ENCODE results near the gene TRIP10.
A peak's percentile ranks its signal among the peaks of the same experiment; 100 is the strongest.
"Not testable (repeated sequence)": the region's sequence is repeated elsewhere in the genome, so short reads cannot be mapped to it uniquely, and the experiment has no call there.

TRIP10 gene

DNA sequence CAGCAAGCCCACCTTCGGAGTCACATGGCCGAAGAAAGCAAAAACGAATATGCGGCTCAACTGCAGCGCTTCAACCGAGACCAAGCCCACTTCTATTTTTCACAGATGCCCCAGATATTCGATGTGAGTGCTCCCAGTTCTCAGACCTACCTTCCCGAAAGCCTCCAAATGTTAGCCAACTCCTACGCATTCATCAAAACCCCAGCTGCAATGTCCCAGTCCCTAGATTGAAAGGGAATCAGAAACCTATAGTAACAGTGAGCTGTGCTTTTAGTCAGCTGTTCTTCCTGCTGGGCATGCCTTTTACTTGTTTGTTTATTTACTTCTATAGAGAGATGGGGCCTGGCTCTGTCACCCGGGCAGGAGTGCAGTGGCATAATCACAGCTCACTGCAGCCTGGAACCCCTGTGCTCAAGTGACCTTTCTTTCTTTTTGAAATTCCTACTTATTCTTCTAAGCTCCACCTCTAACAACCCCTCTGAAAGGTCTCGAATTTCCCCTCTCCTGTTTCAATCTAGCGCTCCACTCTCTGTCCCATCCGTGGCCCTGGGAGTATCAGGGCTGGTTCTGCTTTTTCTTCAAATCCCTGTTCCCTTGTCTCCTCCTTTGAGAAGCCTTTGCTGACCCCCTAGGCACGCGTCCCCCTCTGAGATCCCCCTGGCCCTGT is 4.4 kb downstream of the TRIP10 start:
- TF ChIP-seq SUZ12 (IDR thresholded peaks at IDR 0.05; ENCODE audit: extremely low read depth, insufficient read depth, insufficient read length) = no peak
- TF ChIP-seq YY1 (IDR thresholded peaks at IDR 0.05; ENCODE audit: insufficient read depth, insufficient read length) = no peak
- TF ChIP-seq ZNF274 (IDR thresholded peaks at IDR 0.05; ENCODE audit: low read depth, low read length) = no peak
- Histone ChIP-seq H3K27me3 (ENCODE audit: insufficient read depth, insufficient read length) (no peaks in the 10 kb centered on the region), H3K36me3 (ENCODE audit: insufficient read depth, insufficient read length, low read length) (peaks cover 65% of the 10 kb centered on the region), H3K4me1 (ENCODE audit: insufficient read depth, insufficient read length) (peaks cover 20% of the 10 kb centered on the region), H3K9ac (ENCODE audit: insufficient read length, low read depth) (peak overlapping the region; percentile 76), H3K4me3 (ENCODE audit: insufficient read length, low read depth) (peak overlapping the region; percentile 6), H3K9me3 (ENCODE audit: insufficient read depth, low read length) (peaks cover 7% of the 10 kb centered on the region; the same call in 1 of the 2 replicates)
- no peak for DNase-seq (ENCODE audit: low read depth, low spot score)

DNA sequence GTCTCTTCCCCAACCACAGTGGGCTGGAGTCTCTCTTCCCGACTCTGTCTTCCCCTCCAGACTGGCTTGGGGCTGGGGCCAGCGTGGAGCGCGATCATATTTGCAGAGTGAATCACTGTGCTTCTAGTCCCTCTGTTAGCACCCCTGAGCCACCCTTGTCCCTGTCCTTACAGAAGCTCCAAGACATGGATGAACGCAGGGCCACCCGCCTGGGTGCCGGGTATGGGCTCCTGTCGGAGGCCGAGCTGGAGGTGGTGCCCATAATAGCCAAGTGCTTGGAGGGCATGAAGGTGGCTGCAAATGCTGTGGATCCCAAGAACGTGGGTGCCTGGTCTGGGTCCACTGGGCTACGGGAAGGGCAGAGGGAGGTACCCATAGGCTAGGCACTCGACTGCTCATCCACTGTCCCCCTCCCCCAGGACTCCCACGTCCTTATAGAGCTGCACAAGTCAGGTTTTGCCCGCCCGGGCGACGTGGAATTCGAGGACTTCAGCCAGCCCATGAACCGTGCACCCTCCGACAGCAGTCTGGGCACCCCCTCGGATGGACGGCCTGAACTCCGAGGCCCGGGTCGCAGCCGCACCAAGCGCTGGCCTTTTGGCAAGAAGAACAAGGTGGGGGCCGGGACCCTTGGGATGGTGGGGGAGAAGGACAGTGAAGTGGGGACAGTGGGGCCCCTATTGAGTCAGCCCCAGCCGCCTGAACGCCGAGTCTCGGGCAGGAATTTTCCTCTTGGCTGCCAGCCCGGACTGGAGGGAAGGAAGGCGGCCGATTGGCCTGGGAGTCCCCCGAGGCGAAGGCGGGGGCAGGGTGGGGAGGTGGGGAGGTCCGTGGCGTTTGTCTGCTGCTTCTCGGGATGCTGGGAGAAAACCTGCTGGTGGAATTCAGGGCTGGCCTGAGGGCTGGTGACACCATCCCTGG is 5.2 kb downstream of the TRIP10 start:
- no peak for DNase-seq (ENCODE audit: low read depth, low spot score)
- Histone ChIP-seq H3K27me3 (ENCODE audit: insufficient read depth, insufficient read length) (no peaks in the 10 kb centered on the region), H3K4me3 (ENCODE audit: insufficient read length, low read depth) (peak overlapping the region; percentile 16), H3K9me3 (ENCODE audit: insufficient read depth, low read length) (peaks cover 7% of the 10 kb centered on the region; the same call in 1 of the 2 replicates), H3K9ac (ENCODE audit: insufficient read length, low read depth) (peak overlapping the region; percentile 76), H3K4me1 (ENCODE audit: insufficient read depth, insufficient read length) (peaks cover 19% of the 10 kb centered on the region), H3K36me3 (ENCODE audit: insufficient read depth, insufficient read length, low read length) (peaks cover 73% of the 10 kb centered on the region)
- no peak for TF ChIP-seq YY1 (IDR thresholded peaks at IDR 0.05; ENCODE audit: insufficient read depth, insufficient read length)
- TF ChIP-seq ZNF274 (IDR thresholded peaks at IDR 0.05; ENCODE audit: low read depth, low read length) = no peak
- TF ChIP-seq SUZ12 (IDR thresholded peaks at IDR 0.05; ENCODE audit: extremely low read depth, insufficient read depth, insufficient read length) = no peak

DNA sequence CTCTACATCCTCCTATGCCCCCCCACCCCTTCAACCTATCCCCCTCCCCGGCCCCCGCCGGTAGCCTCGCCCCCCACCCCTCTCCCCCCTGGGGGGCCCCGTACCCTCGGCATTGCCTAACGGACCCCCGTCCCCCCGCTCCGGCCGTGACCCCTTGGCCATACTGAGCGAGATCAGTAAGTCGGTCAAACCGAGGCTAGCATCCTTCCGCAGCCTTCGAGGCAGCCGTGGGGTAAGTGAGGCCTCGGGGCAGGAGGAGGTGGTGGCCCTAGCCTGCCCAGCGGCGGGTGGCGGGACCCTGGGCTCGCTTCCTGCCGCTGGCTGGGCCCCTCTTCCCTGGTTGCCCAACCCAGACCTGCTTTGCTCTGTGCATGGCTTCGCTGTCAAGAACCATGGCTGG is 6.5 kb downstream of the TRIP10 start:
- Histone ChIP-seq H3K4me3 (ENCODE audit: insufficient read length, low read depth) (no peak overlapping the region), H3K4me1 (ENCODE audit: insufficient read depth, insufficient read length) (peaks cover 22% of the 10 kb centered on the region), H3K27me3 (ENCODE audit: insufficient read depth, insufficient read length) (no peaks in the 10 kb centered on the region), H3K9ac (ENCODE audit: insufficient read length, low read depth) (no peak overlapping the region), H3K36me3 (ENCODE audit: insufficient read depth, insufficient read length, low read length) (peaks cover 84% of the 10 kb centered on the region), H3K9me3 (ENCODE audit: insufficient read depth, low read length) (peaks cover 7% of the 10 kb centered on the region; the same call in 1 of the 2 replicates)
- DNase-seq (ENCODE audit: low read depth, low spot score) = no peak
- TF ChIP-seq YY1 (IDR thresholded peaks at IDR 0.05; ENCODE audit: insufficient read depth, insufficient read length) (no peak), SUZ12 (IDR thresholded peaks at IDR 0.05; ENCODE audit: extremely low read depth, insufficient read depth, insufficient read length) (no peak), ZNF274 (IDR thresholded peaks at IDR 0.05; ENCODE audit: low read depth, low read length) (no peak)

DNA sequence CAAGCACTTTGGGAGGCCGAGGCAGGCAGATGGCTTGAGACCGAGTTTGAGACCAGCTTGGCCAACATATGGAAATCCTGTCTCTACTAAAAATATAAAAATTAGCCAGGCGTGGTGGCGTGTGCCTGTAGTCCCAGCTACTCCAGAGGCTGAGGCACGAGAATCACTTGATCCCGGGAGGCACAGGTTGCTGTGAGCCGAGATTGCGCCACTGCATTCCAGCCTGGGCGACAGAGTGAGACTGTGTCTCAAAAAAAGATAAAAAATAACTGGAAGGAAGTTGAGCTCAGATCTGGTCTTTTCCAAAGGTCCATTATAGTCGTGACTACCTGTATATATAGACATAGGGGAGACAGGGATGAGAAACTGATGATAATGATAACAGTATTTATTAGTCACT is 9.1 kb downstream of the TRIP10 start:
- not testable (repeated sequence) for DNase-seq (ENCODE audit: low read depth, low spot score); H3K9me3 ChIP-seq (ENCODE audit: insufficient read depth, low read length); H3K9ac ChIP-seq (ENCODE audit: insufficient read length, low read depth); H3K4me3 ChIP-seq (ENCODE audit: insufficient read length, low read depth); H3K27me3 ChIP-seq (ENCODE audit: insufficient read depth, insufficient read length)
- H3K36me3 ChIP-seq (ENCODE audit: insufficient read depth, insufficient read length, low read length) = peaks cover 74% of the 10 kb centered on the region
- H3K4me1 ChIP-seq (ENCODE audit: insufficient read depth, insufficient read length) = peaks cover 25% of the 10 kb centered on the region

DNA sequence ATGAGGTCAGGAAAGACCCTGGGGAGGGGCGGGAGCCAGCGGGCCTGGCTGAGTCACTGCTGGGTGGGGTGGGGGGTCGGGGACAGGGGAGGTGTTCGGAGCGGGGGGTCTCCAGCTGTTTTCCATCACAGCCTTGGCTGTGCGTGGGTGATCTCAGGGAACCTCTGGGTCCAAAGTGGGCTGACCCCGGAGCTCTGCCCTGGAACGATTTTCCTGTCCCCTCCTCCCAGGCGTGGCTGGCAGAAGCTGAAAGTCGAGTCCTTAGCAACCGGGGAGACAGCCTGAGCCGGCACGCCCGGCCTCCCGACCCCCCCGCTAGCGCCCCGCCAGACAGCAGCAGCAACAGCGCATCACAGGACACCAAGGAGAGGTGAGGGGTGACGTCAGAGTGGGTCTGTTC is 10.6 kb downstream of the TRIP10 start:
- H3K9ac ChIP-seq (ENCODE audit: insufficient read length, low read depth) = no peak overlapping the region
- TF ChIP-seq YY1 (IDR thresholded peaks at IDR 0.05; ENCODE audit: insufficient read depth, insufficient read length) (no peak), SUZ12 (IDR thresholded peaks at IDR 0.05; ENCODE audit: extremely low read depth, insufficient read depth, insufficient read length) (no peak), ZNF274 (IDR thresholded peaks at IDR 0.05; ENCODE audit: low read depth, low read length) (no peak)
- no peaks in the 10 kb centered on the region for H3K27me3 ChIP-seq (ENCODE audit: insufficient read depth, insufficient read length)
- H3K4me1 ChIP-seq (ENCODE audit: insufficient read depth, insufficient read length) = peaks cover 23% of the 10 kb centered on the region
- peaks cover 7% of the 10 kb centered on the region; the same call in 1 of the 2 replicates for H3K9me3 ChIP-seq (ENCODE audit: insufficient read depth, low read length)
- peaks cover 79% of the 10 kb centered on the region for H3K36me3 ChIP-seq (ENCODE audit: insufficient read depth, insufficient read length, low read length)
- no peak overlapping the region for H3K4me3 ChIP-seq (ENCODE audit: insufficient read length, low read depth)
- no peak for DNase-seq (ENCODE audit: low read depth, low spot score)

DNA sequence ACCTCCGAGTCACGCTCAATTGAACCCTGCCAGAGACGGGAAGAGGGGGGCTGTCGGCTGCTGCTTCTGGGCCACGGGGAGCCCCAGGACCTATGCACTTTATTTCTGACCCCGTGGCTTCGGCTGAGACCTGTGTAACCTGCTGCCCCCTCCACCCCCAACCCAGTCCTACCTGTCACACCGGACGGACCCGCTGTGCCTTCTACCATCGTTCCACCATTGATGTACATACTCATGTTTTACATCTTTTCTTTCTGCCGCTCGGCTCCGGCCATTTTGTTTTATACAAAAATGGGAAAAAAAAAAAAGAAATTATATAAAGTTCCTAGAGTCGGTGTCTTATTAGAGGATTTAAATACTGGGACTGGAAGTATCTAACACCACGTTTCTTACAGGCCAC is 11.7 kb downstream of the TRIP10 start:
- Histone ChIP-seq H3K9ac (ENCODE audit: insufficient read length, low read depth) (no peak overlapping the region), H3K27me3 (ENCODE audit: insufficient read depth, insufficient read length) (no peaks in the 10 kb centered on the region), H3K36me3 (ENCODE audit: insufficient read depth, insufficient read length, low read length) (peaks cover 78% of the 10 kb centered on the region), H3K9me3 (ENCODE audit: insufficient read depth, low read length) (peaks cover 7% of the 10 kb centered on the region; the same call in 1 of the 2 replicates), H3K4me3 (ENCODE audit: insufficient read length, low read depth) (no peak overlapping the region), H3K4me1 (ENCODE audit: insufficient read depth, insufficient read length) (peaks cover 18% of the 10 kb centered on the region)
- TF ChIP-seq ZNF274 (IDR thresholded peaks at IDR 0.05; ENCODE audit: low read depth, low read length) (no peak), SUZ12 (IDR thresholded peaks at IDR 0.05; ENCODE audit: extremely low read depth, insufficient read depth, insufficient read length) (no peak), YY1 (IDR thresholded peaks at IDR 0.05; ENCODE audit: insufficient read depth, insufficient read length) (no peak)
- DNase-seq (ENCODE audit: low read depth, low spot score) = no peak
